ENCODE measurements around the gene SNX14.
"Not testable (repeated sequence)": the region's sequence is repeated elsewhere in the genome, so short reads cannot be mapped to it uniquely, and the experiment has no call there.

The SNX14 gene

GRCh38 chr6:85593438-85594196, at the start of gene SNX14:
TSS of gene SNX14 (minus strand) at chr6:85593858. CDS start at chr6:85593718, 140 bp downstream.
- no peak for FAIRE-seq

- no peak for FAIRE-seq
Observed at GRCh38 chr6:85642774-85643536, 49.3 kb upstream of the SNX14 start, which contains the start of gene SYNCRIP. TSS of gene SYNCRIP (minus strand) at chr6:85642886. CDS start at chr6:85641439, 1,447 bp downstream.

DNA sequence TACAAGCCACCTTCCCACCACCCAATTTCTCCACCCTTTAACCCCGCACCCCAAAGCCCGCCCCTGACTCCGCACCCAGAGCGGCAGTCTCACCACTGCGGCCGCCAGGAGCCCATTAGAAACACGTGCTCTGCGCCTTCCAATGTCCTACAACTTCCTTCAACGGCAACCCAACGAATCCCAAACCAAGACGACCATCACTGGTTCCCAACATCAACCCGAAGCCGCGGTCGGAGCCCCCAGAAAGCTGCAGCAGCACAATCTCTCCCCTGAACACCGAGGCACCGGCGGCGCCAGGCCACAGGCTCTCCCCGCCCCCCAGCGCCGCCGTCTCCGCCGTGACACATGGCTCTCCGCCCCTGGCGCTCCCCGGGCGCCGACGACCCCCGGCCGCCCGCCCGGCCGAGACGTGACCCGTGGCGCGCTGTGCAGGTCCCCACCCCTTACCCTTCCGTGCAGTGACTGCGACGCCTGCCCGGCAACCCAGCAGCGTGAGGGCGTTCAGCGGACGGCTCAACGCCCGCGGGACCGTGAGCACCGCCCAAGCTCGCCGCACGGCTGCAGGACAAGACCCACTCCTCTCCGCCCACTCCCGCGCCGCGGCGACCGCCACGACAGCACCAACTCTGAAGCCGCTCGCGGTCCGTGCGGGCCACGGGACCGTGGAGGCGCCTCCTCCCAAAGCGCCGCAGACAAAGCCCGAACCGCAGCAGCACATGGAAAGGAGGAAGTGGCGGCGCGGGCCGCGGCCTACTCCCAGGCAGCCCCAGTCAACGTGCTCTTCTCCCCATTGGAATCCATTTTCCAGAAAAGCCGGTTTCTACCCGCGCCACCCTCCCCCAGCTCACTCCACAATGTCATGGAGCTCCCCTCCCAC, 48.5 kb upstream of the SNX14 start:
- FAIRE-seq: no peak

DNA sequence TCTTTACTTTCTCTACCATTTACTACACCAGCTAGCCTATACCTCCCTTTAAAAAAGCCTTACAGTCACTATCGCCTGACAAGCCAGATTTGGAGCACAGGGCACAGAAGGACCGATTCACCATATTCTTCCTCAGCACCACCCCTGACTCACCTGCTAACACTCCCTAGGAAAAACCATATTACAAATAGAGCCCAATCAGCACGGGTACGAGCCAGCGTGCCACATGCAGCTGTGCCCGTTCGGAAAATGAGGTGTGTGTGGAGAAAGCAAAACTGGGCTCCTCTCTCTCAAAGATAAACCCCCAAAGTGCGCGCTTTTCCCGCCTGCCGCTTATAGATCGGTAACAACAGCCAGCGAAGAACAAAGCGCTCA, 47.9 kb upstream of the SNX14 start:
- FAIRE-seq: no peak

GRCh38 chr6:85640821-85641220, 47.2 kb upstream of the SNX14 start:
- no peak for FAIRE-seq

- no peak for FAIRE-seq
Observed at GRCh38 chr6:85637579-85637978, 43.9 kb upstream of the SNX14 start.

GRCh38 chr6:85632164-85632942, 38.7 kb upstream of the SNX14 start:
- no peak for FAIRE-seq

DNA sequence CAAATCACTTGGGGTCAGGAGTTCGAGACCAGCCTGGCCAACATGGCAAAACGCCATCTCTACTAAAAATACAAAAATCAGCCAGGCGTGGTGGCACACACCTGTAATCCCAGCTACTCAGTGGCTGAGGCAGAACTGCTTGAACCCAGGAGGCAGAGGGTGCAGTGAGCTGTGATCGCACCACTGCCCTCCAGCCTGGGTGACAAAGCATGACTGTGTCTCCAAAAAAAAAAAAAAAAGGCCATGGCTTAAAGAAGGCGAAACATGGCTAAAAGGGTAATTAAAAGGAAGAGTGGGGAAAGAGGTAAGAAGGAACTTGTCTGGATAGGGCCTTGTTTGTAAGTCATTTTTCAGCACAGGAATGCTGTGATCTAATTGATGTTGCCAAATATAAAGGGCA, 37.5 kb upstream of the SNX14 start:
- not testable (repeated sequence) for FAIRE-seq

DNA sequence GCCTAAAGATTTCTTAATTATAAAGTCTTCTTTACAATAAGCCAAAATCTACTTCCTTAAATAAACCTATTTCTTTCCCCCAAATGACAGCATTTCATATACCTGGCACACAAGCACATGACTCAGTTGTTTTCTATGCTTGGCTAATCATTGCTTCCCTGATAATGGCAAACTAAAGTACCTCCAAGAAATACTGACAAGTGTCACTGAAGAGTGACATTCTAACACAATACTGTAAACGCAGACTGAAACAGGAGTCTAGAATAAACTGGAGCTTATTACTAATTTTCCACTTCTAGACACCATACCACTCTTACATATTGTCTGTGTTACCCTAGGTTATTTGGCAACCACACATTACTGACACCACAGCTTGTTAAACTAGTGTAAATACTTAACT, 34.7 kb upstream of the SNX14 start:
- no peak for FAIRE-seq

DNA sequence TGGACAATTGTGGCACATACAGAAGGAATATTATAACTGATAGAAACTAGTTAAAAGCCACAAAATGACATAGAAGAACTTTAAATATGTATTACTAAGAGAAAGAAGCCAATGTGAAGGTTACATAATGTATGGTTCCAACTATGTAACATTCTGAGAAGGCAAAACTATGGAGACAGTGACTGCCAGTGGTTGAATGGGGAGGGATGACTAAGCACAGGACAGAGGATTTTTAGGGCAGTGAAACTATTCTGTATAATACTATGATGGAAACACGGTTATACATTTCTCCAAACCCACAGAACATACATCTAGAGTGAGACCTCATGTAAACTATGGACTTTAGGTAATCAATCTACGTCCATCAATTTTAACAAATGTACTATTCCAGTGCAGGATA, 26.6 kb upstream of the SNX14 start:
- FAIRE-seq: no peak

DNA sequence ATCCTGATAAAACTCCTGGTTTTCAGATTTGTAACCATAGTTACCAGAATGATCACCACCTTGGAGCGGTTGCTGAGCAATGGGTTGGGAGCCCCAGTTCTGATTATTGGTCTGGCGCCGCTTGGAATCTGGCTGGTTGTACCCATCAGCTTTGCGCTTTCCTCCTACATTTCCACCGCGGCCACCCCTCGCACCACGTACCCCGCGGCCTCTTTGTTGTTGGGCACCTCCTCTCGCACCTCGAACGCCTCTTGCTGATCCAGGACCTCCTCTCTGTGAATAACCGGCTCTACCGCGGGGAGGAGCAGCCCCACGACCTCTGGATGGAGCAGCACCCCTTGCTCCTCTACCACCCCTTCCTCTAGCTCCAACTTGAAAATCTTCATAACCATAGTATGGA, 21.1 kb upstream of the SNX14 start:
- FAIRE-seq: no peak

DNA sequence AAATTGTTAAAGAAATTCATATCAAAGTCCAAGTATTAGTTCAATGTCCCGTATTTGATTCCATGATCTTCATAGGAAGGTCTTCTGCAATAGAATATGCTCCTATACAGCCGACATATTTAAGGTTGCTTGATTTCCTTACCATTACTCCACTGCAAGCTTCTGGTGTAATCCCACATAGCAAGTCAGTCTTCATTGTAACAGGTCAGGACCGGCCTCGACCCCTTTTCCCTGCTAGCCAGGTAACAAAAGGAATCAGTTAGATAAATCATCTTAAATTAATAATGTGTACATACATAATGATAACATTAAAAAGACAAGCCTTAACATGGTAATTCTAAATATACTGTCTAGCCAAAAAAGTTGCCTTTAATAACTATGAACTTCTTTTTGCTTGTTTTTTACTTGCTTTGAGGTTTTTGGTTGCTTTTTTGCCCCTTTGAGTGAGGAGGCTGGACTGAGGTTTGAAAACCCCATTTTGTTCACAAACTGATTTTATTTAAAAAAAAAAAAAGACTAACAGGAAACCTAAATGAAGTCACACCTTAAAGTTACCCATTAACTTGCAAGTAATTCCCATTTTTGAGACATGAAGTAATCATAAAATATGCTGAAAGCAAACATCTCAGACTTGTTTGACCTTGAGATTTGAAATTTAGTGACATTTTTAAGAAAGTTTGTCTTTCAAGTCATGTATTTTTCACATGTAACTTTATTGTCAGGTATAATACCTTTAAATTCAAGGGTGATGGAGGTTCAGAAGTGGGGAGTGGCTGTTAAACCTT, 19.2 kb upstream of the SNX14 start:
- no peak for FAIRE-seq

GRCh38 chr6:85610182-85610895, 16.7 kb upstream of the SNX14 start:
- no peak for FAIRE-seq

DNA sequence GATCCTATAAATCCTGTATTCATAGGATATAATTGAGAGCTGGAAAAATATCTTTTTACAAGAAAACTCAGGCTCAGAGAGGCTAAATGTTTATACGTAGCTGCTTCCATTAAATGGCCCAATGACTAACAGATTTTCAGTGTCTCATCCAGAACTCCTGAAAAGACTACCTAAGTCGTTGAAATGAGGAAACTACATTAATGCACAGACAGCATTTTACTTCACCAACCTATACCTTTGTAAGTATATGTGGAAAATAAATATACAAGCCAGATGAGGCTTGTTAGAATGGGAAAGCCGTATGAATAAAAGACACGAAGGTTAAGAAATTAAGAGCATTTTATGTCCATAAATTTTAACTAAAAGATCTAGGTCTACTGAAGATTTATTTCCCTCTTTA, 8.4 kb upstream of the SNX14 start:
- no peak for FAIRE-seq

DNA sequence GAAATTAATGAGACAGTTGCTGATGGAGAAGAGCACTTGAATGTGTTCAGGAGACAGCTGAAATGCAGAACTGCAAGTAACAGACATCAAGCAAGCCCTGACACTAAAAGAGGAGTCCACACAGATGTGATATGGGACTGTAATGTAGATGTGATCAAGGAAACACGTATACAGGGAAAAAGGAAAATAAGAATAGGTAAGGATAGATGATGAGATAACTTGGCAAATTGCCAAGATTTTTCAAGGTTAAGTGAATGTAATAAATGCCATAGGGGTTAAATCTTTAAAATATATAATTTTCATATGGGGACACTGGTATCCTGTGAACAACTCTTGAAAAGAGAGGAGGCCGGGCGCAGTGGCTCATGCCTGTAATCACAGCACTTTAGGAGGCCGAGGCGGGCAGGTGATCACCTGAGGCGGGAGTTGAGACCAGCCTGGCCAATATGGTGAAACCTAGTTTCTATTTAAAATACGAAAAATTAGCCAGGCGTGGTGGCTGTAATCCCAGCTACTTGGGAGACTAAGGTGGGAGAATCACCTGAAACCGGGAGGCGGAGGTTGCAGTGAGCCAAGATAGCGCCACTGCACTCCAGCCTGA, 7.2 kb upstream of the SNX14 start:
- no peak for FAIRE-seq

GRCh38 chr6:85594197-85594930, 706 bp upstream of the SNX14 start:
- FAIRE-seq: no peak

GRCh38 chr6:85592033-85592432, 1.6 kb downstream of the SNX14 start:
- FAIRE-seq: no peak

DNA sequence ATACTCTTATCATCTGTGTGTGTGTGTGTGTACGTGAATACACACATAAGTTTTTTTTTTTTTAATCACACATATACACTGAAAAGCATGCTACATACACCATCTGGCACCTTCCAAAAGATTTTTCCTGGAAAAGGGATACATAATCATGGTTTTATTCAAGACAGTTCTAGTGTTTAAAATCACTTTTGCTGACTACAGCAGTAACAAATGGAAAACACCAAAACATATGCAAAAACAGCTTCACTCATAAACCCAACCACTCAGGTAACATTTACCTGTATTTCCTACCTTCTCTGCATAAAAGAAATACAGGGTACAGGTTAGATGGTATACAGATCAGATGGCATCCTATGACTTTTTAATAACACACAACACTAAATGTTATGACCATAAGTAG, 2.5 kb downstream of the SNX14 start:
- no peak for FAIRE-seq

- FAIRE-seq: no peak
Observed at GRCh38 chr6:85585741-85586140, 7.9 kb downstream of the SNX14 start.

- not testable (repeated sequence) for FAIRE-seq
Observed at GRCh38 chr6:85582832-85583231, 10.8 kb downstream of the SNX14 start.
